WTC11 (cell line): ENCODE results near the gene STOM. TPM values are rescaled to one million over a fixed set of nuclear protein-coding genes. Genes with fewer than 3 reads are reported as not detected.

Source experiments
- ATAC-seq: fragments of 200-7000 bp; cut with Tn5 transposase; 2 replicates; pipeline ENCODE4 v1.10.0; 2021; ENCODE audit warnings: mild to moderate bottlenecking, moderate library complexity
- CTCF ChIA-PET: fragments of 300-600 bp; sonication (Branson Sonifier 250); formaldehyde crosslinking; loops from one replicate; lab custom pipeline; 2021; ENCODE audit warnings: antibody characterized with exemption; lab: Charles Lee
- POLR2A ChIA-PET: fragments of 350-600 bp; sonication (Branson Sonifier 250); formaldehyde crosslinking; loops from one replicate; lab custom pipeline; 2021; ENCODE audit warnings: antibody characterized with exemption; lab: Charles Lee
- DNase-seq: peaks from one replicate; pipeline ENCODE4 v3.0.0; 2021; ENCODE audit warnings: low spot score
- H3K27ac Mint-ChIP-seq: 2 replicates; pipeline ENCODE4 v1.8.0; 2021; ENCODE audit warnings: mixed read lengths
- H3K27me3 Mint-ChIP-seq: 2 replicates; pipeline ENCODE4 v1.8.0; 2021; ENCODE audit warnings: low read depth, mild to moderate bottlenecking, moderate library complexity, mixed read lengths
- H3K36me3 Mint-ChIP-seq: 2 replicates; pipeline ENCODE4 v1.8.0; 2021; ENCODE audit warnings: mixed read lengths
- H3K4me1 Mint-ChIP-seq: 2 replicates; pipeline ENCODE4 v1.8.0; 2022; ENCODE audit warnings: mixed read lengths
- H3K4me3 Mint-ChIP-seq: 2 replicates; pipeline ENCODE4 v1.8.0; 2021; ENCODE audit warnings: mild to moderate bottlenecking, moderate library complexity, mixed read lengths
- H3K9me3 Mint-ChIP-seq: 2 replicates; pipeline ENCODE4 v1.8.0; 2021; ENCODE audit warnings: mixed read lengths
- CREM ChIP-seq: sonication (generic); formaldehyde crosslinking; IDR thresholded peaks from 2 replicates; pipeline ENCODE4 v1.8.1; 2022; ENCODE audit warnings: mild to moderate bottlenecking, missing genetic modification reagents, moderate library complexity
- IRF1 ChIP-seq: sonication (generic); formaldehyde crosslinking; IDR thresholded peaks from 2 replicates; pipeline ENCODE4 v1.8.0; 2023; ENCODE audit warnings: missing genetic modification reagents
- IRF2 ChIP-seq: sonication (generic); formaldehyde crosslinking; IDR thresholded peaks from 2 replicates; pipeline ENCODE4 v1.8.0; 2022; ENCODE audit warnings: low read depth, missing genetic modification reagents, borderline replicate concordance
- KAT7 ChIP-seq: sonication (generic); formaldehyde crosslinking; IDR thresholded peaks from 2 replicates; pipeline ENCODE4 v1.8.1; 2023; ENCODE audit warnings: missing genetic modification reagents, mild to moderate bottlenecking, borderline replicate concordance
- MLX ChIP-seq: sonication (generic); formaldehyde crosslinking; IDR thresholded peaks from 2 replicates; pipeline ENCODE4 v1.8.1; 2023; ENCODE audit warnings: mild to moderate bottlenecking, missing genetic modification reagents, moderate library complexity
- MXD4 ChIP-seq: fragments of 250-450 bp; sonication (Bioruptor Pico); IDR thresholded peaks from 2 replicates; pipeline ENCODE4 v1.8.0; 2021; ENCODE audit warnings: mild to moderate bottlenecking, moderate library complexity, borderline replicate concordance
- NFATC4 ChIP-seq: fragments of 250-450 bp; sonication (Bioruptor Pico); IDR thresholded peaks from 2 replicates; pipeline ENCODE4 v1.9.0; 2021; ENCODE audit warnings: mild to moderate bottlenecking
- NFYB ChIP-seq: sonication (generic); formaldehyde crosslinking; conservative IDR thresholded peaks from 2 replicates; pipeline ENCODE4 v1.8.0; 2022; ENCODE audit warnings: low read depth, missing genetic modification reagents
- PREB ChIP-seq: sonication (generic); formaldehyde crosslinking; IDR thresholded peaks from 2 replicates; pipeline ENCODE4 v1.8.1; 2022; ENCODE audit warnings: mild to moderate bottlenecking, missing genetic modification reagents, moderate library complexity, borderline replicate concordance
- RELA ChIP-seq: sonication (generic); formaldehyde crosslinking; IDR thresholded peaks from 2 replicates; pipeline ENCODE4 v1.8.1; 2022; ENCODE audit warnings: missing genetic modification reagents, mild to moderate bottlenecking, borderline replicate concordance
- RORB ChIP-seq: fragments of 250-450 bp; sonication (Bioruptor Pico); IDR thresholded peaks from 2 replicates; pipeline ENCODE4 v1.9.0; 2021; ENCODE audit warnings: mild to moderate bottlenecking
- SOX15 ChIP-seq: fragments of 250-450 bp; sonication (Bioruptor Pico); IDR thresholded peaks from 2 replicates; pipeline ENCODE4 v1.9.0; 2021; ENCODE audit warnings: mild to moderate bottlenecking
- ZNF121 ChIP-seq: sonication (generic); formaldehyde crosslinking; IDR thresholded peaks from 2 replicates; pipeline ENCODE4 v1.8.0; 2023; ENCODE audit warnings: missing genetic modification reagents
- ZNF263 ChIP-seq: sonication (generic); formaldehyde crosslinking; IDR thresholded peaks from 2 replicates; pipeline ENCODE4 v1.8.1; 2022; ENCODE audit warnings: low read depth, mild to moderate bottlenecking, moderate library complexity, missing genetic modification reagents
- ZNF671 ChIP-seq: fragments of 250-450 bp; sonication (Bioruptor Pico); IDR thresholded peaks from 2 replicates; pipeline ENCODE4 v1.8.0; 2021; ENCODE audit warnings: mild to moderate bottlenecking
- total RNA-seq: library from RNA; stranded (reverse); gene quantifications from 3 replicates; pipeline ENCODE4 v1.2.3, GENCODE V29; 2021
- TF ChIP-seq, protein P1 (sequence below): fragments of 250-450 bp; sonication (Bioruptor Pico); conservative IDR thresholded peaks from 2 replicates; pipeline ENCODE4 v1.9.0; 2021; ENCODE audit warnings: mild to moderate bottlenecking
- TF ChIP-seq, protein P2 (sequence below): sonication (generic); formaldehyde crosslinking; IDR thresholded peaks from 2 replicates; pipeline ENCODE4 v1.8.1; 2022; ENCODE audit warnings: low read depth, missing genetic modification reagents, borderline replicate concordance
- TF ChIP-seq, protein P3 (sequence below): sonication (generic); formaldehyde crosslinking; IDR thresholded peaks from 2 replicates; pipeline ENCODE4 v1.8.1; 2023; ENCODE audit warnings: mild to moderate bottlenecking, moderate library complexity, missing genetic modification reagents
- TF ChIP-seq, protein P4 (sequence below): sonication (generic); formaldehyde crosslinking; IDR thresholded peaks from 2 replicates; pipeline ENCODE4 v1.8.1; 2023; ENCODE audit warnings: mild to moderate bottlenecking, missing genetic modification reagents, borderline replicate concordance

STOM gene
- total RNA-seq, 1 experiment from 2014 or later = 32.9 TPM

GRCh38 chr9:121369595-121370265 is at the start of gene STOM (continued):
- TF ChIP-seq, protein P1, sequence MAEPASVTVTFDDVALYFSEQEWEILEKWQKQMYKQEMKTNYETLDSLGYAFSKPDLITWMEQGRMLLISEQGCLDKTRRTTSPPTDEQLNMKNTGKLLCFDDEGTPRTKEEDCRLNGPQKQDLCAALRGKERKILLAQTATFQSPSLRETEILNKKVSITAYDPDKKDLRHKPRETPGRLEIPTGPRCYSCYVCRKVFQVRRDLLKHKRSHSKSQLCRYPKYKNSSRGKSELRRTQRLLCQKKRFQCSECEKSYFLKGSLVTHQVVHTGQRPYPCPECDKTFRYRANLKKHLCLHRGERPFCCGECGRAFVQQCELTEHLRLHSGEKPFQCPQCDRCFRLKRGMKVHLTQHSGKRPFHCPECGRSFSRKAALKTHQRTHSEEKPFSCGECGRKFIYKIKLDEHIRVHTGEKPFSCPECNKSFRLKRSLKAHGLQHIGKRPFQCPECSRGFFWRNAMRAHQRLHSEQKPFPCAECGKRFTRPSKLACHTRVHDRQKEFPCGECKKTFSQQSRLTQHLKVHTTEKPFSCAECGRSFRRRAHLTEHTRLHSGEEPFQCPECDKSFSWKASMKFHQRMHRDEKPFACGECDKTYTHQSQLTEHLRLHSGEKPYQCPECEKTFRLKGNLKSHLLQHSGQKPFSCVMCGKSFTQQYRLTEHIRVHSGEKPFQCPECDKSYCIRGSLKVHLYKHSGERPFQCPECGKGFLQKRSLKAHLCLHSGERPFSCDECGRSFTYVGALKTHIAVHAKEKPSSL (CRISPR knock-in tag) = no peak
- peak; percentile 11; the same call in 1 of the 2 replicates for TF ChIP-seq IRF1 (CRISPR knock-in tag)
- TF ChIP-seq, protein P2, sequence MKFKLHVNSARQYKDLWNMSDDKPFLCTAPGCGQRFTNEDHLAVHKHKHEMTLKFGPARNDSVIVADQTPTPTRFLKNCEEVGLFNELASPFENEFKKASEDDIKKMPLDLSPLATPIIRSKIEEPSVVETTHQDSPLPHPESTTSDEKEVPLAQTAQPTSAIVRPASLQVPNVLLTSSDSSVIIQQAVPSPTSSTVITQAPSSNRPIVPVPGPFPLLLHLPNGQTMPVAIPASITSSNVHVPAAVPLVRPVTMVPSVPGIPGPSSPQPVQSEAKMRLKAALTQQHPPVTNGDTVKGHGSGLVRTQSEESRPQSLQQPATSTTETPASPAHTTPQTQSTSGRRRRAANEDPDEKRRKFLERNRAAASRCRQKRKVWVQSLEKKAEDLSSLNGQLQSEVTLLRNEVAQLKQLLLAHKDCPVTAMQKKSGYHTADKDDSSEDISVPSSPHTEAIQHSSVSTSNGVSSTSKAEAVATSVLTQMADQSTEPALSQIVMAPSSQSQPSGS (CRISPR knock-in tag) = 0 out of 2 replicates have a peak, but pooled peaks have one; percentile 26
- TF ChIP-seq IRF2 (CRISPR knock-in tag) = no peak
- TF ChIP-seq MXD4 = no peak
- peak; percentile 76; the same call in 1 of the 2 replicates for TF ChIP-seq ZNF263 (CRISPR knock-in tag)
- no peak for TF ChIP-seq NFATC4 (CRISPR knock-in tag)
- TF ChIP-seq RORB (CRISPR knock-in tag) = no peak
- peak; percentile 77; the same call in 1 of the 2 replicates for TF ChIP-seq KAT7 (CRISPR knock-in tag)
- TF ChIP-seq PREB = no peak
- no peak for TF ChIP-seq ZNF671 (CRISPR knock-in tag)
- TF ChIP-seq SOX15 (CRISPR knock-in tag) = no peak
- peak; percentile 91; the same call in 1 of the 2 replicates for TF ChIP-seq RELA (CRISPR knock-in tag)
- no peak for TF ChIP-seq ZNF121 (CRISPR knock-in tag)
- TF ChIP-seq NFYB = peak; percentile 14; the same call in 1 of the 2 replicates

GRCh38 chr9:121411993-121412392 is 41.9 kb upstream of the STOM start:
- ChIA-PET CTCF (interaction anchor here (0.8 kb wide), 1 partner anchor 92 kb away, joined by 4 read pairs; no protein-coding TSS in a partner anchor), POLR2A (no interaction called here)
- DNase-seq (no peak), ATAC-seq (no peak)
- H3K4me3 Mint-ChIP-seq = no peak overlapping the region
- peaks cover 8% of the 10 kb centered on the region for H3K27me3 Mint-ChIP-seq
- no peaks in the 10 kb centered on the region for H3K36me3 Mint-ChIP-seq
- no peaks in the 10 kb centered on the region for H3K9me3 Mint-ChIP-seq
- no peak overlapping the region for H3K27ac Mint-ChIP-seq
- peaks cover 7% of the 10 kb centered on the region for H3K4me1 Mint-ChIP-seq
- TF ChIP-seq, protein P3, sequence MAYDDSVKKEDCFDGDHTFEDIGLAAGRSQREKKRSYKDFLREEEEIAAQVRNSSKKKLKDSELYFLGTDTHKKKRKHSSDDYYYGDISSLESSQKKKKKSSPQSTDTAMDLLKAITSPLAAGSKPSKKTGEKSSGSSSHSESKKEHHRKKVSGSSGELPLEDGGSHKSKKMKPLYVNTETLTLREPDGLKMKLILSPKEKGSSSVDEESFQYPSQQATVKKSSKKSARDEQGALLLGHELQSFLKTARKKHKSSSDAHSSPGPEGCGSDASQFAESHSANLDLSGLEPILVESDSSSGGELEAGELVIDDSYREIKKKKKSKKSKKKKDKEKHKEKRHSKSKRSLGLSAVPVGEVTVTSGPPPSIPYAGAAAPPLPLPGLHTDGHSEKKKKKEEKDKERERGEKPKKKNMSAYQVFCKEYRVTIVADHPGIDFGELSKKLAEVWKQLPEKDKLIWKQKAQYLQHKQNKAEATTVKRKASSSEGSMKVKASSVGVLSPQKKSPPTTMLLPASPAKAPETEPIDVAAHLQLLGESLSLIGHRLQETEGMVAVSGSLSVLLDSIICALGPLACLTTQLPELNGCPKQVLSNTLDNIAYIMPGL (CRISPR knock-in tag) = no peak
- TF ChIP-seq, protein P4, sequence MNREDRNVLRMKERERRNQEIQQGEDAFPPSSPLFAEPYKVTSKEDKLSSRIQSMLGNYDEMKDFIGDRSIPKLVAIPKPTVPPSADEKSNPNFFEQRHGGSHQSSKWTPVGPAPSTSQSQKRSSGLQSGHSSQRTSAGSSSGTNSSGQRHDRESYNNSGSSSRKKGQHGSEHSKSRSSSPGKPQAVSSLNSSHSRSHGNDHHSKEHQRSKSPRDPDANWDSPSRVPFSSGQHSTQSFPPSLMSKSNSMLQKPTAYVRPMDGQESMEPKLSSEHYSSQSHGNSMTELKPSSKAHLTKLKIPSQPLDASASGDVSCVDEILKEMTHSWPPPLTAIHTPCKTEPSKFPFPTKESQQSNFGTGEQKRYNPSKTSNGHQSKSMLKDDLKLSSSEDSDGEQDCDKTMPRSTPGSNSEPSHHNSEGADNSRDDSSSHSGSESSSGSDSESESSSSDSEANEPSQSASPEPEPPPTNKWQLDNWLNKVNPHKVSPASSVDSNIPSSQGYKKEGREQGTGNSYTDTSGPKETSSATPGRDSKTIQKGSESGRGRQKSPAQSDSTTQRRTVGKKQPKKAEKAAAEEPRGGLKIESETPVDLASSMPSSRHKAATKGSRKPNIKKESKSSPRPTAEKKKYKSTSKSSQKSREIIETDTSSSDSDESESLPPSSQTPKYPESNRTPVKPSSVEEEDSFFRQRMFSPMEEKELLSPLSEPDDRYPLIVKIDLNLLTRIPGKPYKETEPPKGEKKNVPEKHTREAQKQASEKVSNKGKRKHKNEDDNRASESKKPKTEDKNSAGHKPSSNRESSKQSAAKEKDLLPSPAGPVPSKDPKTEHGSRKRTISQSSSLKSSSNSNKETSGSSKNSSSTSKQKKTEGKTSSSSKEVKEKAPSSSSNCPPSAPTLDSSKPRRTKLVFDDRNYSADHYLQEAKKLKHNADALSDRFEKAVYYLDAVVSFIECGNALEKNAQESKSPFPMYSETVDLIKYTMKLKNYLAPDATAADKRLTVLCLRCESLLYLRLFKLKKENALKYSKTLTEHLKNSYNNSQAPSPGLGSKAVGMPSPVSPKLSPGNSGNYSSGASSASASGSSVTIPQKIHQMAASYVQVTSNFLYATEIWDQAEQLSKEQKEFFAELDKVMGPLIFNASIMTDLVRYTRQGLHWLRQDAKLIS (CRISPR knock-in tag) = no peak
- TF ChIP-seq, protein P1 (CRISPR knock-in tag) = no peak
- TF ChIP-seq MLX = no peak
- no peak for TF ChIP-seq CREM (CRISPR knock-in tag)
- TF ChIP-seq, protein P2 (CRISPR knock-in tag) = no peak
